Spleen (tissue), 11 donors: Measurements from ENCODE around the gene TSC22D2. TPM values are rescaled to one million over a fixed set of nuclear protein-coding genes. Genes with fewer than 3 reads are reported as not detected.

Experiments used
- DNase-seq: peaks from one replicate; pipeline ENCODE4 v3.0.0-alpha.2; 2020
- H3K27ac ChIP-seq, 8 donors: fragments of 200-600 bp; sonication (generic) in 7 of 8; 1 replicate in 4 of 8; 2 replicates in 4 of 8; pipeline versions ENCODE4 v1.5.0 to v1.8.0; 2016 to 2021; ENCODE audit warnings: inconsistent platforms in 4 of 8, mild to moderate bottlenecking in 4 of 8, moderate library complexity in 1 of 8
- H3K27me3 ChIP-seq, 7 donors: fragments of 200-600 bp; sonication (generic) in 6 of 7; replicated peaks in 1 of 7; 1 replicate in 4 of 7; 2 replicates in 3 of 7; pipeline versions ENCODE4 v1.5.0 to v1.8.0; 2016 to 2021; ENCODE audit warnings: inconsistent platforms in 3 of 7, mild to moderate bottlenecking in 1 of 7
- H3K36me3 ChIP-seq, 6 donors: fragments of 200-600 bp; sonication (generic) in 5 of 6; 1 replicate in 4 of 6; 2 replicates in 2 of 6; pipeline versions ENCODE4 v1.5.0 to v1.8.0; 2016 to 2021; ENCODE audit warnings: inconsistent platforms in 2 of 6
- H3K4me1 ChIP-seq, 6 donors: fragments of 200-600 bp; sonication (generic) in 5 of 6; 1 replicate in 3 of 6; 2 replicates in 3 of 6; pipeline versions ENCODE4 v1.5.0 to v1.8.0; 2016 to 2021; ENCODE audit warnings: inconsistent platforms in 3 of 6
- H3K4me3 ChIP-seq, 8 donors: fragments of 200-600 bp; sonication (generic) in 7 of 8; 1 replicate in 4 of 8; 2 replicates in 4 of 8; pipeline versions ENCODE4 v1.5.0 to v1.8.0; 2016 to 2021; ENCODE audit warnings: inconsistent platforms in 4 of 8, mild to moderate bottlenecking in 4 of 8, moderate library complexity in 2 of 8
- H3K9me3 ChIP-seq, 8 donors: fragments of 200-600 bp; sonication (generic) in 7 of 8; 1 replicate in 4 of 8; 2 replicates in 4 of 8; pipeline versions ENCODE4 v1.5.0 to v1.8.0; 2016 to 2021; ENCODE audit warnings: inconsistent platforms in 4 of 8
- CTCF ChIP-seq, 11 experiments: fragments of 200-600 bp in 7 of 11; fragments of 450-650 bp in 4 of 11; sonication (generic) in 4 of 11; IDR thresholded peaks in 8 of 11; conservative IDR thresholded peaks in 3 of 11; 1 replicate in 7 of 11; 2 replicates in 4 of 11; pipeline versions ENCODE4 v1.4.0 to v1.8.0; 2016 to 2021; ENCODE audit warnings: antibody characterized with exemption in 11 of 11, inconsistent platforms in 4 of 11, mild to moderate bottlenecking in 1 of 11
- POLR2A ChIP-seq, 3 donors: fragments of 450-650 bp; IDR thresholded peaks; one replicate each; pipeline ENCODE4 v1.5.1; 2017; ENCODE audit warnings: antibody characterized with exemption in 3 of 3, mild to moderate bottlenecking in 1 of 3
- POLR2AphosphoS5 ChIP-seq, 3 donors: sonication (generic); formaldehyde crosslinking; IDR thresholded peaks; one replicate each; pipeline ENCODE4 v1.5.1; 2017; ENCODE audit warnings: antibody characterized with exemption in 3 of 3
- WGBS, 5 donors: extraction: QIAGEN DNeasy Blood & Tissue Kit in 3 of 5; methylation state at CpG; one replicate each; pipeline versions ENCODE4 v1.1.5 to v1.1.7; 2013 to 2018; 5-methylcytosine and 5-hydroxymethylcytosine counted together
- intact Hi-C: fragments of 100-400 bp; cut with DNase I; formaldehyde crosslinking; loops from one replicate; pipeline ENCODE4 v1.15.0; 2023; ENCODE audit warnings: low total_unique reads
- polyA plus RNA-seq, 3 donors: library from polyadenylated mRNA; stranded (reverse); fragments of 200-250 nt; gene quantifications; one replicate each; pipeline ENCODE4 v1.2.1, GENCODE V29; 2013
- total RNA-seq, 7 donors: library from RNA; depleted of rRNA in 3 of 7; stranded (reverse); fragments of >200 nt in 3 of 7; fragmentation: NEBNext Ultra II Directional in 4 of 7; extraction: Animal tissue kit (Norgen Biotek cat#: 25700) in 4 of 7; gene quantifications; one replicate each; pipeline versions ENCODE4 v1.1.0 to v1.2.1, GENCODE V29; 2016 to 2021
- donor health status: healthy with polysubstance abuse.
- donor health status: DM: no; HTN: no; CAD: no; lungs with moderate emphysema.
- donor health status: DM: no; HTN: no; CAD: no.
- donor health status: Bipolar disorder and iron deficiency.
- donor health status: healthy.
- donor health status: DM: no; HTN: no; CAD: no.
- donor health status: DM: yes; HTN: yes; CAD: no.

The TSC22D2 gene
- total and polyA plus RNA-seq, 10 donors: 8.4 to 34.8 (median 26.2) TPM

- intact Hi-C loops: loop anchor here (5.0 kb wide), 1 partner anchor 88 kb away; no protein-coding TSS in a partner anchor
- no peaks in the 10 kb centered on the region for H3K27me3 ChIP-seq
- no peaks in the 10 kb centered on the region for H3K36me3 ChIP-seq
- peak; percentile 95 for DNase-seq
- 0 to 1% (median 0%) methylated on average over 48 to 72 of the region's 72 CpGs for WGBS, 5 donors
- peaks cover 7 to 62% (median 45%) of the 10 kb centered on the region in 6 donors for H3K4me1 ChIP-seq
- H3K27ac ChIP-seq: peak overlapping the region; percentile 99 to 100 (median 100)
- peak in 10 of 11 experiments; percentile 44 to 82 (median 59) for TF ChIP-seq CTCF (IDR thresholded peaks at IDR 0.05 in 8 of 11, conservative IDR thresholded peaks at IDR 0.05 in 3 of 11)
- no peak for TF ChIP-seq POLR2A (IDR thresholded peaks at IDR 0.05)
- peak; percentile 72 to 88 (median 86) for TF ChIP-seq POLR2AphosphoS5 (IDR thresholded peaks at IDR 0.05)
- H3K4me3 ChIP-seq: peak overlapping the region; percentile 75 to 96 (median 88)
- no peaks in the 10 kb centered on the region for H3K9me3 ChIP-seq
These were observed 1.6 kb downstream of the TSC22D2 start for GRCh38 chr3:150409512-150410310.

GRCh38 chr3:150410311-150411105 lies 2.4 kb downstream of the TSC22D2 start:
- H3K27ac ChIP-seq: peak overlapping the region; percentile 99 to 100 (median 100)
- peaks cover 0 to 3% (median 0%) of the 10 kb centered on the region in 6 donors for H3K36me3 ChIP-seq
- H3K4me3 ChIP-seq: peak overlapping the region; percentile 75 to 96 (median 88)
- TF ChIP-seq POLR2AphosphoS5 (IDR thresholded peaks at IDR 0.05) (peak in 2 of 3 donors; percentile 19 to 40), CTCF (IDR thresholded peaks at IDR 0.05 in 8 of 11, conservative IDR thresholded peaks at IDR 0.05 in 3 of 11) (no peak), POLR2A (IDR thresholded peaks at IDR 0.05) (no peak)
- no peaks in the 10 kb centered on the region for H3K27me3 ChIP-seq
- intact Hi-C loops: loop anchor here (5.0 kb wide), 1 partner anchor 87 kb away; no protein-coding TSS in a partner anchor
- DNase-seq: peak; percentile 91
- peaks cover 9 to 70% (median 53%) of the 10 kb centered on the region in 6 donors for H3K4me1 ChIP-seq
- H3K9me3 ChIP-seq: no peaks in the 10 kb centered on the region
- WGBS, 5 donors: 0 to 2% (median 1%) methylated on average over 35 to 68 of the region's 68 CpGs

- intact Hi-C loops: loop anchor here (5.0 kb wide), 1 partner anchor 86 kb away; no protein-coding TSS in a partner anchor
- 3 to 8% (median 5%) methylated on average over 5 of the region's 5 CpGs for WGBS, 5 donors
- Histone ChIP-seq H3K27me3 (no peaks in the 10 kb centered on the region), H3K27ac (peak overlapping the region in 7 of 8 donors; percentile 99 to 100 (median 100)), H3K9me3 (no peaks in the 10 kb centered on the region), H3K4me1 (peaks cover 13 to 75% (median 59%) of the 10 kb centered on the region in 6 donors), H3K36me3 (peaks cover 0 to 8% (median 0%) of the 10 kb centered on the region in 6 donors), H3K4me3 (peak overlapping the region; percentile 75 to 96 (median 88))
- no peak for DNase-seq
- TF ChIP-seq POLR2A (IDR thresholded peaks at IDR 0.05): no peak
These were observed 3.0 kb downstream of the TSC22D2 start for GRCh38 chr3:150411106-150411460.

DNA sequence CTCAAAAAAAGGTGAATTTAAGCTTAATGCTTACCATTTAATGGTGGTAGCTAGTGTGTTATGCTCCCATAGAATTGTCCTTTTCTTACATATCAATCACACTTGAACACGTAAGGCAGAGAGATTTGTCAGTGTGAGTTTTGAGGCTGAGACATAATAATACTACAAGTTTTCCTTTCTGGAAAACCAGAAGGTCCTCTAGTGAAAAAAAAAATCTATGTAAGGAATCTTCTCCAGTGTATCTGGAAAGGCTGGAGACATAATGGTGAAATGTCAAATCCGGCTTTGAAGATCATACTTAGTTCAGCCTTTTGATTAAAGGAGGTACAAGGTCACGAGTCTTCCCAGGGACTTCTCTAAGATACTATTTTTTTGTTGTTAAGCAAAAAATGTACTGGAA lies 3.4 kb downstream of the TSC22D2 start:
- H3K9me3 ChIP-seq: no peaks in the 10 kb centered on the region
- no peak for DNase-seq
- TF ChIP-seq CTCF (IDR thresholded peaks at IDR 0.05 in 8 of 11, conservative IDR thresholded peaks at IDR 0.05 in 3 of 11) (no peak), POLR2AphosphoS5 (IDR thresholded peaks at IDR 0.05) (no peak), POLR2A (IDR thresholded peaks at IDR 0.05) (no peak)
- peaks cover 0 to 12% (median 0%) of the 10 kb centered on the region in 6 donors for H3K36me3 ChIP-seq
- peaks cover 13 to 75% (median 62%) of the 10 kb centered on the region in 6 donors for H3K4me1 ChIP-seq
- intact Hi-C loops: loop anchor here (5.0 kb wide), 1 partner anchor 86 kb away; no protein-coding TSS in a partner anchor
- H3K27ac ChIP-seq: peak overlapping the region in 4 of 8 donors; percentile 6 to 100 (median 99)
- peak overlapping the region; percentile 75 to 96 (median 88) for H3K4me3 ChIP-seq
- no peaks in the 10 kb centered on the region for H3K27me3 ChIP-seq
- WGBS, 5 donors: 7 to 19% (median 13%) methylated on average over 3 of the region's 3 CpGs
